GM12874 (cell line): ENCODE results near the gene CCDC174.

Experiments
- CTCF ChIP-seq: IDR thresholded peaks from 2 replicates; pipeline ENCODE4 v1.5.1; 2011; ENCODE audit warnings: low read depth, mild to moderate bottlenecking, control low read depth, low read length, moderate library complexity; ENCODE audit not compliant: insufficient read depth

Gene CCDC174

GRCh38 chr3:14691719-14692118 is 40.2 kb downstream of the CCDC174 start:
- no peak for TF ChIP-seq CTCF

GRCh38 chr3:14698601-14699244 is 47.2 kb downstream of the CCDC174 start:
- TF ChIP-seq CTCF, result no peak

GRCh38 chr3:14699643-14700042 is 48.1 kb downstream of the CCDC174 start:
- TF ChIP-seq CTCF, result no peak

- no peak for TF ChIP-seq CTCF
Measured at GRCh38 chr3:14700891-14701290, 49.3 kb downstream of the CCDC174 start.

GRCh38 chr3:14701676-14702075 is 50.1 kb downstream of the CCDC174 start:
- no peak for TF ChIP-seq CTCF

GRCh38 chr3:14703128-14703750 is 51.7 kb downstream of the CCDC174 start:
- no peak for TF ChIP-seq CTCF

- no peak for TF ChIP-seq CTCF
Measured at GRCh38 chr3:14703791-14704190, 52.2 kb downstream of the CCDC174 start.
